Suprapubic skin (tissue), 4 donors: ENCODE measurements around the gene ZNF10.

Experiments used
- EP300 ChIP-seq: sonication (generic); formaldehyde crosslinking; IDR thresholded peaks from one replicate; pipeline ENCODE4 v1.6.1; 2017; ENCODE audit warnings: antibody characterized with exemption
- POLR2A ChIP-seq, 2 donors: fragments of 450-650 bp; IDR thresholded peaks; one replicate each; pipeline ENCODE4 v1.6.1; 2017; ENCODE audit warnings: antibody characterized with exemption in 2 of 2, mild to moderate bottlenecking in 2 of 2, moderate library complexity in 2 of 2
- POLR2AphosphoS5 ChIP-seq, 3 donors: sonication (generic); formaldehyde crosslinking; IDR thresholded peaks; one replicate each; pipeline ENCODE4 v1.6.1; 2017; ENCODE audit warnings: antibody characterized with exemption in 3 of 3
- TF ChIP-seq, protein P1 (sequence below), 2 donors: fragments of 200-600 bp in 1 of 2; fragments of 450-650 bp in 1 of 2; sonication (generic) in 1 of 2; IDR thresholded peaks; one replicate each; pipeline ENCODE4 v1.5.1; 2016 to 2019; ENCODE audit warnings: antibody characterized with exemption in 2 of 2, mild to moderate bottlenecking in 1 of 2, moderate library complexity in 1 of 2

DNA sequence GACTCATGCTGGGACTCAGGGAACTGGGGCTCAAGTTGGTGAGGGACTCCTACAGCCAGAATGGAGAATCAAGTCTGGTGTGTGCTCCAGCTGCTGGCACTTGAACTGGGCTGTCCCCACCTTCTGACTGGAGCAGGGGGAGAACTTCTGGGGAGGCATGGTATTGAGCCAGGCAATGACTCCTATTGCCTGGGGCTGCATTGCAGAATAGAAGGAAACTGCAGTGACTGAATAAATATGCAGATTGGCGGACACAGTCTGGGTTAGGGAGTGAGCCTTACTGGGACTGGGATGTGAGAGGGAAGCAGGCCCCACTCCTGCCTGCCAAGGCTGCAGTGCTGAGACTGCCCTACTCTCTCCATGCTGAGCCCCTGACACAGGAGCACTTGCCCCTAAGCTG, 42.1 kb downstream of the ZNF10 start:
- TF ChIP-seq, protein P1, sequence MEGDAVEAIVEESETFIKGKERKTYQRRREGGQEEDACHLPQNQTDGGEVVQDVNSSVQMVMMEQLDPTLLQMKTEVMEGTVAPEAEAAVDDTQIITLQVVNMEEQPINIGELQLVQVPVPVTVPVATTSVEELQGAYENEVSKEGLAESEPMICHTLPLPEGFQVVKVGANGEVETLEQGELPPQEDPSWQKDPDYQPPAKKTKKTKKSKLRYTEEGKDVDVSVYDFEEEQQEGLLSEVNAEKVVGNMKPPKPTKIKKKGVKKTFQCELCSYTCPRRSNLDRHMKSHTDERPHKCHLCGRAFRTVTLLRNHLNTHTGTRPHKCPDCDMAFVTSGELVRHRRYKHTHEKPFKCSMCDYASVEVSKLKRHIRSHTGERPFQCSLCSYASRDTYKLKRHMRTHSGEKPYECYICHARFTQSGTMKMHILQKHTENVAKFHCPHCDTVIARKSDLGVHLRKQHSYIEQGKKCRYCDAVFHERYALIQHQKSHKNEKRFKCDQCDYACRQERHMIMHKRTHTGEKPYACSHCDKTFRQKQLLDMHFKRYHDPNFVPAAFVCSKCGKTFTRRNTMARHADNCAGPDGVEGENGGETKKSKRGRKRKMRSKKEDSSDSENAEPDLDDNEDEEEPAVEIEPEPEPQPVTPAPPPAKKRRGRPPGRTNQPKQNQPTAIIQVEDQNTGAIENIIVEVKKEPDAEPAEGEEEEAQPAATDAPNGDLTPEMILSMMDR (IDR thresholded peaks at IDR 0.05), result no peak
- no peak for TF ChIP-seq EP300
- no peak for TF ChIP-seq POLR2A (IDR thresholded peaks at IDR 0.05)
- no peak for TF ChIP-seq POLR2AphosphoS5 (IDR thresholded peaks at IDR 0.05)
